HEK293T (cell line): ENCODE data around the gene NMUR1.

Source experiments
- FOXM1 ChIP-seq: fragments of 450-650 bp; IDR thresholded peaks from 2 replicates; pipeline ENCODE4 v1.6.1; 2017; ENCODE audit warnings: mild to moderate bottlenecking, borderline replicate concordance
- LEF1 ChIP-seq: fragments of 450-650 bp; IDR thresholded peaks from 2 replicates; pipeline ENCODE4 v1.6.1; 2017; ENCODE audit warnings: mild to moderate bottlenecking, borderline replicate concordance
- SP1 ChIP-seq: fragments of 450-650 bp; IDR thresholded peaks from 2 replicates; pipeline ENCODE4 v1.6.1; 2017
- TF ChIP-seq, protein P1 (sequence below): fragments of 450-650 bp; IDR thresholded peaks from 2 replicates; pipeline ENCODE4 v1.6.1; 2016

DNA sequence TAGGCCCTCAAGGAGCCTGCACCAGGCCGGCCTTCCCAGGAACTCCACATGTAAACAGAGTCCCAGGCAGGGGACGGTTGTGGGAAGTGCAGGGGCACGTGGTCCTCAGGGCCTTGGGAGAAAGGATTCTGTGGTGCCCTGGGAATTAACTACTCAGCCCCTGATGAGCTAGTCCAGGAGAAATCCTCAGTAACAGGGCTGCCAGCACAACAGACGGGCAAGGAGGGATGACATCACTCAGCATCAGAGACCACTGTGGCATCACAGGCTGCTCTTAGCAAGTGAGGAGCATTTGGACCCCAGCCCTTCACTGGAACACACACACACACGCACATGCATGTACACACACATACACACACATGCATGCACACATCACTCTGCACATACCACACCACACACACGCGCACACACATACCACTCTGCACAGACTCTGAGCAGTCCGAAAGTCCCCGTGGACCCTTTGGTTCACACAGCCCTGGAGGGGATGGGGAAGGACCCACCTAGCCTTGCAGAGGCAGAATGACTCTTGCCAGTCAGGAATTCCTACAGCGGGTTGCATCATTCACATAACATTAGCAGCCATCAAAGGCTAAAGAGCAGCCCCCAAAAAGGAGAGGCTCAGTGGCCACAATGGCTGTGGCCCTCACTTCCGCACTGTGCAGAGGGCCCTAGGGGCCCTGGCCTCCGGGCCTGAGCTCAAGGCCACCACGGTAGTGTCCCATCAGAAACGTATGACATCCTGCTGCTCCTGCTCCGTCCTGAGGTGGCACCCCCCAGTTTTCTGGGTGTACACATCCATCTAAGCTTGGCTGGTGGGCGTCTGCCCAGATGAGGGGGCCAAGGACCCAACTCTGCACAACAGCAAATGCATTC lies 1.9 kb upstream of the NMUR1 start:
- TF ChIP-seq, protein P1, sequence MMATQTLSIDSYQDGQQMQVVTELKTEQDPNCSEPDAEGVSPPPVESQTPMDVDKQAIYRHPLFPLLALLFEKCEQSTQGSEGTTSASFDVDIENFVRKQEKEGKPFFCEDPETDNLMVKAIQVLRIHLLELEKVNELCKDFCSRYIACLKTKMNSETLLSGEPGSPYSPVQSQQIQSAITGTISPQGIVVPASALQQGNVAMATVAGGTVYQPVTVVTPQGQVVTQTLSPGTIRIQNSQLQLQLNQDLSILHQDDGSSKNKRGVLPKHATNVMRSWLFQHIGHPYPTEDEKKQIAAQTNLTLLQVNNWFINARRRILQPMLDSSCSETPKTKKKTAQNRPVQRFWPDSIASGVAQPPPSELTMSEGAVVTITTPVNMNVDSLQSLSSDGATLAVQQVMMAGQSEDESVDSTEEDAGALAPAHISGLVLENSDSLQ = no peak
- TF ChIP-seq LEF1 (no peak), FOXM1 (no peak), SP1 (no peak)
